Heart right ventricle (tissue), 16 donors: ENCODE measurements around the gene BAD. TPM values are rescaled to one million over a fixed set of nuclear protein-coding genes. Genes with fewer than 3 reads are reported as not detected.

Experiments
- ATAC-seq, 8 donors: fragments of 200-7000 bp; cut with Tn5 transposase; one replicate each; pipeline ENCODE4 v1.9.1; 2020; ENCODE audit warnings: mild to moderate bottlenecking in 8 of 8, moderate library complexity in 8 of 8, moderate number of reproducible peaks in 1 of 8
- DNase-seq, 2 donors: peaks; one replicate each; pipeline ENCODE4 v3.0.0-alpha.2; 2020
- H3K27ac ChIP-seq, 10 donors: fragments of 200-600 bp; sonication (generic) in 2 of 10; one replicate each; pipeline versions ENCODE4 v1.5.0 to v1.8.0; 2020 to 2022; ENCODE audit warnings: mild to moderate bottlenecking in 3 of 10
- H3K27me3 ChIP-seq, 7 donors: fragments of 200-600 bp; one replicate each; pipeline ENCODE4 v1.8.0; 2021 to 2022; ENCODE audit warnings: mild to moderate bottlenecking in 2 of 7
- H3K36me3 ChIP-seq, 9 donors: fragments of 200-600 bp; sonication (generic) in 1 of 9; one replicate each; pipeline versions ENCODE4 v1.5.0 to v1.8.0; 2020 to 2022; ENCODE audit warnings: mild to moderate bottlenecking in 2 of 9
- H3K4me1 ChIP-seq, 9 donors: fragments of 200-600 bp; sonication (generic) in 1 of 9; one replicate each; pipeline versions ENCODE4 v1.5.0 to v1.8.0; 2020 to 2022; ENCODE audit warnings: mild to moderate bottlenecking in 4 of 9
- H3K4me3 ChIP-seq, 10 donors: fragments of 200-600 bp; sonication (generic) in 2 of 10; one replicate each; pipeline versions ENCODE4 v1.5.0 to v1.8.0; 2020 to 2022; ENCODE audit warnings: mild to moderate bottlenecking in 7 of 10, moderate library complexity in 2 of 10
- H3K9me3 ChIP-seq, 11 donors: fragments of 200-600 bp in 10 of 11; sonication (generic) in 2 of 11; one replicate each; pipeline versions ENCODE4 v1.5.0 to v1.8.0; 2013 to 2022; ENCODE audit warnings: mild to moderate bottlenecking in 2 of 11, control low read depth in 1 of 11, moderate library complexity in 1 of 11
- WGBS, 2 donors: extraction: QIAGEN DNeasy Blood & Tissue Kit; methylation state at CpG; one replicate each; pipeline ENCODE4 v1.1.7; 2013; ENCODE audit warnings: inconsistent platforms in 1 of 2; 5-methylcytosine and 5-hydroxymethylcytosine counted together
- intact Hi-C, 10 donors: fragments of 100-400 bp; cut with DNase I; formaldehyde crosslinking; loops; one replicate each; pipeline versions ENCODE4 v1.11.1 to v1.14.2; 2022
- polyA plus RNA-seq, 2 donors: library from polyadenylated mRNA; stranded (reverse); fragments of 200-250 nt; gene quantifications; one replicate each; pipeline ENCODE4 v1.2.3, GENCODE V29; 2013
- total RNA-seq, 10 donors: library from RNA; stranded (reverse); fragmentation: NEBNext Ultra II Directional in 3 of 10; extraction: Animal tissue kit (Norgen Biotek cat#: 25700) in 3 of 10; gene quantifications; one replicate each; pipeline versions ENCODE4 v1.2.1 to v1.2.4, GENCODE V29; 2021 to 2023
- TF ChIP-seq, protein P1 (sequence below), 9 donors: fragments of 200-600 bp; sonication (generic) in 2 of 9; IDR thresholded peaks; one replicate each; pipeline versions ENCODE4 v1.5.0 to v1.8.0; 2021 to 2022; ENCODE audit warnings: antibody characterized with exemption in 9 of 9, mild to moderate bottlenecking in 5 of 9, moderate library complexity in 1 of 9
- donor health status: Arrhythmogenic right ventricular cardiomyopathy.
- donor health status: ischemic (EF 13 %, LVEDD 7.1; RV severe dilation, severe dysfunction).
- donor health status: healthy with polysubstance abuse.
- donor health status: DM: no; HTN: yes; CAD: no.
- donor health status: DM: no; HTN: no; CAD: no.
- donor health status: ischemic (EF 25% LVEDD 6.9; RV normal size, moderate dysfunction).
- donor health status: ischemic (EF 25% LVEDD 5.7; RV mildly dilated, moderate dysfunction).
- donor health status: healthy.
- donor health status: DM: yes; HTN: yes; CAD: no.
- donor health status: Ischemic cardiomyopathy.
- donor health status: ischemic (EF 35%, LVEDD 5.7; RV mildly dilated, moderate dysfunction).
- donor health status: nonischemic (EF 11% LVEDD 7.7; RV severe dilation, severe dysfunction).
- donor health status: DM: yes; HTN: yes; CAD: no.
- donor health status: PGD.
- donor health status: ischemic (EF 29% LVEDD 5.4; RV normal size, mild dysfunction).
- donor health status: nonischemic (EF 23%, LVEDD 6.1; RV moderate dilation, normal function).

The BAD gene
- total and polyA plus RNA-seq, 12 donors, result 40.7 to 106 (median 58.9) TPM

DNA sequence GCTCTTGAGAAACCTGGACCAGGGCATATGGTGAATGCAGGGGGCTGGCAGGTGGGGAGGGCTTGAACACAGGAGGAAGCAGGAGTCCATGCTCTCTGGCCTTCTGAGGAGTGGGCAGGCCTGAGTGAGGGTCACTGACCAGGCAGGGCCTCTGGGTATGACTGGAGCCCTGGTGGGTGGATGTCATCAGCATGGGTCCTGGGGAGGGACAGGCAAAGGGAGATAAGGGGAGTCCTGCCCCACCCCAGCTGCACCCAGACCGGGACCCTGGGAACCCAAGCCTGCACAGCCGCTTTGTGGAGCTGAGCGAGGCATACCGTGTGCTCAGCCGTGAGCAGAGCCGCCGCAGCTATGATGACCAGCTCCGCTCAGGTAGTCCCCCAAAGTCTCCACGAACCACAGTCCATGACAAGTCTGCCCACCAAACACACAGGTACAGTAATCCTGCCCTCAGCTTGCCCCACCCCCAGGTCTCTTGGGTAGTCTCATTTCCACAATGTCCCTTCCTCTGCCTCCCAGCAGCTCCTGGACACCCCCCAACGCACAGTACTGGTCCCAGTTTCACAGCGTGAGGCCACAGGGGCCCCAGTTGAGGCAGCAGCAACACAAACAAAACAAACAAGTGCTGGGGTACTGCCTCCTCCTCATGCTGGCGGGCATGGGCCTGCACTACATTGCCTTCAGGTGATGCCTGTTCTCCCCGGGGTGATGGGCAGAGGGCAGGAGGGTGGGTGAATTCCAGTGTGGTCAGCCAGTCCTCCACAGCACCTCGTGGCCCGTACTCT, 52.1 kb downstream of the BAD start:
- TF ChIP-seq, protein P1, sequence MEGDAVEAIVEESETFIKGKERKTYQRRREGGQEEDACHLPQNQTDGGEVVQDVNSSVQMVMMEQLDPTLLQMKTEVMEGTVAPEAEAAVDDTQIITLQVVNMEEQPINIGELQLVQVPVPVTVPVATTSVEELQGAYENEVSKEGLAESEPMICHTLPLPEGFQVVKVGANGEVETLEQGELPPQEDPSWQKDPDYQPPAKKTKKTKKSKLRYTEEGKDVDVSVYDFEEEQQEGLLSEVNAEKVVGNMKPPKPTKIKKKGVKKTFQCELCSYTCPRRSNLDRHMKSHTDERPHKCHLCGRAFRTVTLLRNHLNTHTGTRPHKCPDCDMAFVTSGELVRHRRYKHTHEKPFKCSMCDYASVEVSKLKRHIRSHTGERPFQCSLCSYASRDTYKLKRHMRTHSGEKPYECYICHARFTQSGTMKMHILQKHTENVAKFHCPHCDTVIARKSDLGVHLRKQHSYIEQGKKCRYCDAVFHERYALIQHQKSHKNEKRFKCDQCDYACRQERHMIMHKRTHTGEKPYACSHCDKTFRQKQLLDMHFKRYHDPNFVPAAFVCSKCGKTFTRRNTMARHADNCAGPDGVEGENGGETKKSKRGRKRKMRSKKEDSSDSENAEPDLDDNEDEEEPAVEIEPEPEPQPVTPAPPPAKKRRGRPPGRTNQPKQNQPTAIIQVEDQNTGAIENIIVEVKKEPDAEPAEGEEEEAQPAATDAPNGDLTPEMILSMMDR (IDR thresholded peaks at IDR 0.05), result no peak
- Histone ChIP-seq H3K4me3 (no peak overlapping the region), H3K27me3 (no peaks in the 10 kb centered on the region), H3K4me1 (peaks cover 5 to 70% (median 52%) of the 10 kb centered on the region in 9 donors), H3K27ac (peak overlapping the region in 1 of 10 donors; percentile 99), H3K9me3 (no peaks in the 10 kb centered on the region), H3K36me3 (peaks cover 0 to 10% (median 0%) of the 10 kb centered on the region in 9 donors)
- no peak for ATAC-seq
- 86% methylated on average over 15 of the region's 15 CpGs for WGBS, 2 donors
- intact Hi-C loops, result no loop called here
- DNase-seq, result no peak

DNA sequence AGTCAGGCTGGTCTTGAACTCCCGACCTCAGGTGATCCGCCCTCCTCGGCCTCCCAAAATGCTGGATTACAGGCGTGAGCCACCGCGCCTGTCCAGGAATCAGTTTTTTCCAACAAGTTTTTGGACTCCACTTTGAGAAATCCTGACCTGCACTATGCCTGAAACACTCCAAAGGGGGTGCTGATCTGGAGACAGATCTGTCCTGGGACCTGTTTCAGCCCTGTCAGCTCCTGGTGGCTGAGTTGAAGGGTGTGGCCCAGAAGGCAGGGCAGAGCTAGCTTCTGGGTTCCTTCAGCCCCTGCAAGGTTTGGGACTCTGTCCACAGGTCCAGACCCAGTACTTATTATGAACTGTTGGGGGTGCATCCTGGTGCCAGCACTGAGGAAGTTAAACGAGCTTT, 52.9 kb downstream of the BAD start:
- Histone ChIP-seq H3K27ac (peak overlapping the region in 5 of 10 donors; percentile 90 to 99 (median 96)), H3K9me3 (no peaks in the 10 kb centered on the region), H3K4me3 (peak overlapping the region in 5 of 10 donors; percentile 75 to 87 (median 75)), H3K4me1 (peaks cover 13 to 79% (median 61%) of the 10 kb centered on the region in 9 donors), H3K36me3 (peaks cover 0 to 6% (median 0%) of the 10 kb centered on the region in 9 donors), H3K27me3 (no peaks in the 10 kb centered on the region)
- DNase-seq (no peak), ATAC-seq (no peak)
- intact Hi-C loops, result no loop called here
- TF ChIP-seq, protein P1 (IDR thresholded peaks at IDR 0.05), result no peak
- WGBS, 2 donors, result 85 to 90% methylated on average over 7 of the region's 7 CpGs

DNA sequence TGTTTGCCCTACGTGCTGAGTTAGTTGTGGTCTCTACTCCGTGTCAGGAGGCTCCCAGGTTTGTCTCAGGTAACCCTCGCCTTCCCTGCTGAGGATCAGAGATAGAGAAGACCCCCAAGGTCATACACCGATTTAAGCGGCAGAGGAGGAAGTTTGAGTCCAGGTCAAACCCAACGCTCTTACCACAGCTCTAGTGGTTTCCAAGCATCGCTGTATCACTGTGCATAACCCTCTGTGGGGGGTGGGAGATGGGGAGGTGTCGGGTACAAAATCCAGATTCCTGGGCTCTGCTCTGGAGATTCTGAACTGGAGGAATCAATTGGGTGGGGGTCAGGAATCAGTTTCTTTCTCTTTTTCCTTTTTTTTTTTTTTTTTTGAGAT, 53.5 kb downstream of the BAD start:
- no peak for DNase-seq
- ATAC-seq, result no peak
- H3K4me1 ChIP-seq, result peaks cover 13 to 77% (median 63%) of the 10 kb centered on the region in 9 donors
- intact Hi-C loops, result no loop called here
- TF ChIP-seq, protein P1 (IDR thresholded peaks at IDR 0.05), result no peak
- H3K27ac ChIP-seq, result peak overlapping the region; percentile 74 to 99 (median 96)
- peak overlapping the region; percentile 39 to 88 (median 75) for H3K4me3 ChIP-seq
- 7 to 16% methylated on average over 8 of the region's 8 CpGs for WGBS, 2 donors
- H3K36me3 ChIP-seq, result peaks cover 0 to 6% (median 0%) of the 10 kb centered on the region in 9 donors
- H3K9me3 ChIP-seq, result no peaks in the 10 kb centered on the region
- no peaks in the 10 kb centered on the region for H3K27me3 ChIP-seq

DNA sequence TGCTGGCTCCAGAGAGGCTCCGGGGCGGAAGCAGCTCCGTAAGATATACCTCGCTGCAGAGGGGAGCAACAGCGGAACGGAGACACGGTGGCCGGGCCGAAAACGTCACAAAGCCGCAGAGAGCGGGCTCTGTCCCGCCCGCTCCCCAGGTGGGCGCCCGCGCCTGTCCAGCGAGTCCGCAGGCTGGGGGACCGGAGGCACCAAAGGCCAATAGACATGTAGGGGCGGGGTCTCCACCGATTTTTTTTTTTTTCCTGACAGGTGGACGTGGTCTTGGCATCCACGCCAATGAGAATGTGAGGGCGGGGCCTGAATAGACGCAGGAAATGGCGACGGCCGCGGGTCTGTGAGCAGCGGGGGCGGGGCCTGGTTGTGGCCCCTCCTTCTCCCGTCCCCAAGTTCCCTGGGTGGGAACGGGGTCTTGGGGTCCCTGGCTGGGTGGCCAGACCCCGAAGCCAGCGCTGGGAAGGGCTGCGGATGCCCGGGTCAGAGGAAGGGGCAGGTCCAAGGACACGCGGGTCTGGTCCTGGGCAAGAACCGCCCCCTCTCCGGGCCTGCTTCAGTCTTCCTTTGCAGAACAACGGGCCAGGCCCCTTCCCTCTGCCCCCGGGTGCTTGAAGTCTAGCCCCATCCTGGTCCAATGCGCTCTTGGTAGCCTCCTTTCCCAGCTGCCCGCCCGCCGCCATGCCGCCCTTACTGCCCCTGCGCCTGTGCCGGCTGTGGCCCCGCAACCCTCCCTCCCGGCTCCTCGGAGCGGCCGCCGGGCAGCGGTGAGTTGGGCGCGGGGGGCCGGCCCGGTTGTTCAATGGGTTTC, 54.1 kb downstream of the BAD start, which contains the start of gene DNAJC4:
Gene DNAJC4 (plus strand): TSS at position 378 of the 814 bp plus-strand sequence. CDS start 307 bp downstream, at position 685.
- ATAC-seq (peak; percentile 59 to 83 (median 71)), DNase-seq (peak; percentile 92 to 94)
- WGBS, 2 donors, result 0 to 1% methylated on average over 56 to 62 of the region's 62 CpGs
- peak within 1 kb of the TSS; percentile 74 to 99 (median 96) for H3K27ac ChIP-seq
- H3K27me3 ChIP-seq, result no peaks in the 10 kb centered on the region
- H3K9me3 ChIP-seq, result no peaks in the 10 kb centered on the region
- TF ChIP-seq, protein P1 (IDR thresholded peaks at IDR 0.05), result no peak
- intact Hi-C loops, result no loop called here
- H3K4me1 ChIP-seq, result peaks cover 11 to 75% (median 62%) of the 10 kb centered on the region in 9 donors
- H3K4me3 ChIP-seq, result peak within 1 kb of the TSS; percentile 39 to 88 (median 75)
- H3K36me3 ChIP-seq, result peaks cover 0 to 6% (median 0%) of the 10 kb centered on the region in 9 donors
